ENCODE results near the gene GSTK1. TPM values are rescaled to one million over a fixed set of nuclear protein-coding genes. Genes with fewer than 3 reads are reported as not detected.

Gene GSTK1
- polyA plus RNA-seq, 1 of the 3 experiments (the other 2 are of a cell fraction), result 299 TPM

- TF ChIP-seq, protein P1, sequence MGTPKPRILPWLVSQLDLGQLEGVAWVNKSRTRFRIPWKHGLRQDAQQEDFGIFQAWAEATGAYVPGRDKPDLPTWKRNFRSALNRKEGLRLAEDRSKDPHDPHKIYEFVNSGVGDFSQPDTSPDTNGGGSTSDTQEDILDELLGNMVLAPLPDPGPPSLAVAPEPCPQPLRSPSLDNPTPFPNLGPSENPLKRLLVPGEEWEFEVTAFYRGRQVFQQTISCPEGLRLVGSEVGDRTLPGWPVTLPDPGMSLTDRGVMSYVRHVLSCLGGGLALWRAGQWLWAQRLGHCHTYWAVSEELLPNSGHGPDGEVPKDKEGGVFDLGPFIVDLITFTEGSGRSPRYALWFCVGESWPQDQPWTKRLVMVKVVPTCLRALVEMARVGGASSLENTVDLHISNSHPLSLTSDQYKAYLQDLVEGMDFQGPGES (IDR thresholded peaks at IDR 0.05; ENCODE audit: low read depth, low read length), result no peak
- TF ChIP-seq RCOR1 (IDR thresholded peaks at IDR 0.05; ENCODE audit: low read length) (no peak), EP300 (IDR thresholded peaks at IDR 0.05; ENCODE audit: borderline replicate concordance in 1 of 2, low read depth in 1 of 2, low read length in 1 of 2) (no peak), YY1 (IDR thresholded peaks at IDR 0.05; ENCODE audit: low read depth) (no peak), PBX3 (IDR thresholded peaks at IDR 0.05) (no peak), NFIC (IDR thresholded peaks at IDR 0.05; ENCODE audit: borderline replicate concordance) (no peak), RAD21 (IDR thresholded peaks at IDR 0.05; ENCODE audit: low read length) (no peak), TAF1 (IDR thresholded peaks at IDR 0.05; ENCODE audit: borderline replicate concordance, low read depth, low read length) (no peak), SMC3 (IDR thresholded peaks at IDR 0.05; ENCODE audit: low read depth, low read length) (no peak), MEF2A (IDR thresholded peaks at IDR 0.05; ENCODE audit: borderline replicate concordance, low read depth) (no peak), CHD2 (IDR thresholded peaks at IDR 0.05; ENCODE audit: low read length, partially characterized antibody) (no peak), TCF12 (IDR thresholded peaks at IDR 0.05) (no peak), EZH2phosphoT487 (IDR thresholded peaks at IDR 0.05; ENCODE audit: borderline replicate concordance, low read depth) (no peak), FOXM1 (IDR thresholded peaks at IDR 0.05; ENCODE audit: low read depth) (no peak), TEAD4 (IDR thresholded peaks at IDR 0.05; ENCODE audit: borderline replicate concordance, insufficient read depth) (no peak)
- WGBS (ENCODE audit: low lambda C conversion rate), result 70% methylated on average over 4 of the region's 5 CpGs
- Histone ChIP-seq H3K9me3 (no peaks in the 10 kb centered on the region), H3K36me3 (replicated peaks in 1 of 2; ENCODE audit: control insufficient read depth in 1 of 2, insufficient read depth in 2 of 2, low read length in 1 of 2) (no peaks in the 10 kb centered on the region), H3K27me3 (ENCODE audit: insufficient read depth) (no peaks in the 10 kb centered on the region), H3K9ac (no peak overlapping the region), H4K20me1 (ENCODE audit: insufficient read depth) (no peaks in the 10 kb centered on the region), H3K79me2 (ENCODE audit: insufficient read depth) (no peaks in the 10 kb centered on the region), H3K27ac (ENCODE audit: low read depth in 2 of 2, low read length in 1 of 2) (no peak overlapping the region), H3F3A (replicated peaks; ENCODE audit: insufficient read depth) (no peaks in the 10 kb centered on the region), H3K4me3 (ENCODE audit: low read depth in 2 of 2, low read length in 1 of 2) (no peak overlapping the region), H2AFZ (ENCODE audit: low read depth) (no peak overlapping the region), H3K4me1 (ENCODE audit: control insufficient read depth in 1 of 2, insufficient read depth in 2 of 2, low read depth in 1 of 2, low read length in 1 of 2) (peaks cover 0 to 2% of the 10 kb centered on the region in 2 experiments; a peak in 1 of 4 replicates), H3K9me2 (no peaks in the 10 kb centered on the region), H3K4me2 (no peak overlapping the region)
- ChIA-PET POLR2A (interaction anchor here (0.5 kb wide), 1 partner anchor 79 kb away, joined by 3 read pairs; no protein-coding TSS in a partner anchor), CTCF (interaction anchor here (0.6 to 1.8 kb wide), 4 partner anchors 12 to 98 kb away, joined by 3 to 4 read pairs (median 4); no protein-coding TSS in a partner anchor)
- no peak for DNase-seq
These were observed 55.4 kb downstream of the GSTK1 start for GRCh38 chr7:143318661-143319060.

Small RNA genes lying within 50 kb of the gene (small RNA-seq; reads per million reads assigned to genes)
- gene AC073342.3 (0 reads per million in 7 experiments), gene RN7SL481P (0 to 0.11 (median 0) reads per million in 7 experiments), gene RN7SL535P (0 reads per million in 7 experiments)

Other genes with a start within 250 kb of the GSTK1 start
- not detected in 2 replicates for gene OR9A2, start 236.3 kb upstream of the GSTK1 start, polyA plus RNA-seq (2012; rRNA removed)
- not detected in 2 replicates for gene OR6V1, start 211.1 kb upstream of the GSTK1 start, polyA plus RNA-seq (2012; rRNA removed)
- not detected in 2 replicates for gene PIP, start 131.4 kb upstream of the GSTK1 start, polyA plus RNA-seq (2012; rRNA removed)
- gene TAS2R39, start 80.0 kb upstream of the GSTK1 start, polyA plus RNA-seq (2012; rRNA removed), result not detected in 2 replicates
- not detected in 2 replicates for gene TAS2R40, start 41.4 kb upstream of the GSTK1 start, polyA plus RNA-seq (2012; rRNA removed)
- gene TMEM139, start 21.5 kb downstream of the GSTK1 start, polyA plus RNA-seq (2012; rRNA removed), result 0.05 and 0.19 TPM in 2 replicates
- gene CASP2, start 24.9 kb downstream of the GSTK1 start, polyA plus RNA-seq (2012; rRNA removed), result 19.7 and 22.3 TPM in 2 replicates
- gene CLCN1, start 52.7 kb downstream of the GSTK1 start, polyA plus RNA-seq (2012; rRNA removed), result 0.10 and 0.12 TPM in 2 replicates
- gene FAM131B, start 99.3 kb downstream of the GSTK1 start, polyA plus RNA-seq (2012; rRNA removed), result 43.6 and 50.1 TPM in 2 replicates
- 124 and 271 TPM in 2 replicates for gene ZYX, start 117.9 kb downstream of the GSTK1 start, polyA plus RNA-seq (2012; rRNA removed)
- gene EPHA1, start 145.4 kb downstream of the GSTK1 start, polyA plus RNA-seq (2012; rRNA removed), result 0.26 and 0.49 TPM in 2 replicates
- 0.10 TPM in 1 of 2 replicates, not detected in the other for gene TAS2R60, start 180.0 kb downstream of the GSTK1 start, polyA plus RNA-seq (2012; rRNA removed)
- not detected in 2 replicates for gene TAS2R41, start 214.4 kb downstream of the GSTK1 start, polyA plus RNA-seq (2012; rRNA removed)